K562 (cell line): ENCODE measurements around the gene BCAR1. TPM values are rescaled to one million over a fixed set of nuclear protein-coding genes. Genes with fewer than 3 reads are reported as not detected.

ENCODE experiments used
- ATAC-seq: fragments of 200-7000 bp; cut with Tn5 transposase; 3 replicates; pipeline ENCODE4 v1.9.1; 2020; ENCODE audit warnings: moderate library complexity
- BruUV-seq: library from RNA; stranded (reverse); fragments of 400-500 nt; replicated peaks from 2 replicates; lab custom pipeline; 2021; lab: Mats Ljungman, UMichigan
- CTCF ChIA-PET: fragments of 300-600 bp; formaldehyde crosslinking; extraction: SDS; loops from one replicate; lab custom pipeline; 2021; ENCODE audit warnings: low intra/inter-chr PET ratio; lab: Yijun Ruan, JAX
- POLR2A ChIA-PET: fragments of 300-600, 350-650 bp; sonication (Branson Sonifier 250); formaldehyde crosslinking; extraction: SDS; loops from one replicate; lab custom pipeline; 2021; ENCODE audit warnings: antibody characterized with exemption, inconsistent platforms; lab: Yijun Ruan, JAX
- DNase-seq, 4 experiments: peaks; one replicate each; pipeline versions ENCODE4 v3.0.0 to v3.0.0-alpha.2; 2011 to 2018; ENCODE audit warnings: low spot score in 3 of 4, mixed read lengths in 3 of 4; ENCODE audit errors: extremely low read depth in 1 of 4
- FAIRE-seq: peaks from 2 replicates; lab custom pipeline; 2011; peaks lifted over from hg19 to GRCh38; lab: Jason Lieb, UNC
- H2AFZ ChIP-seq: 2 replicates; pipeline ENCODE4 v1.6.0; 2011; ENCODE audit warnings: low read depth, low read length, control low read depth, inconsistent platforms
- H3K27ac ChIP-seq: fragments of 200-600 bp; 3 replicates; pipeline ENCODE4 v1.8.0; 2011; ENCODE audit warnings: low read depth, mild to moderate bottlenecking, control low read depth, inconsistent platforms, low read length, moderate library complexity, mixed read lengths; ENCODE audit errors: extremely low read depth
- H3K27me3 ChIP-seq, 2 experiments: fragments of 300-600 bp in 1 of 2; 2 replicates in 1 of 2; 3 replicates in 1 of 2; pipeline versions ENCODE4 v1.6.0 to v1.8.0; 2011; ENCODE audit warnings: inconsistent platforms in 2 of 2, low read length in 2 of 2, mild to moderate bottlenecking in 1 of 2, mixed read lengths in 1 of 2, moderate library complexity in 1 of 2; ENCODE audit not compliant: control insufficient read depth in 2 of 2, insufficient read depth in 2 of 2
- H3K36me3 ChIP-seq: fragments of 300-600 bp; 3 replicates; pipeline ENCODE4 v1.8.0; 2011; ENCODE audit warnings: mild to moderate bottlenecking, low read length, inconsistent platforms; ENCODE audit not compliant: control insufficient read depth, insufficient read depth
- H3K4me1 ChIP-seq, 2 experiments: fragments of 200-600 bp in 1 of 2; replicated peaks in 1 of 2; 2 replicates in 1 of 2; 3 replicates in 1 of 2; pipeline versions ENCODE4 v1.5.1 to v1.8.0; 2011; ENCODE audit warnings: inconsistent platforms in 2 of 2, low read length in 2 of 2, mild to moderate bottlenecking in 1 of 2, mixed read lengths in 1 of 2, moderate library complexity in 1 of 2; ENCODE audit not compliant: control insufficient read depth in 2 of 2, insufficient read depth in 2 of 2
- H3K4me2 ChIP-seq: 2 replicates; pipeline ENCODE4 v1.6.1; 2011; ENCODE audit warnings: low read length, control low read depth, inconsistent platforms, mixed read lengths; ENCODE audit not compliant: insufficient read depth
- H3K4me3 ChIP-seq: fragments of 200-600 bp; sonication (generic), shearing (Covaris generic); 2 replicates; pipeline ENCODE4 v1.5.1; 2016; ENCODE audit warnings: control low read depth, inconsistent platforms
- H3K79me2 ChIP-seq: fragments of 200-600 bp; 3 replicates; pipeline ENCODE4 v1.8.0; 2011; ENCODE audit warnings: low read length, inconsistent platforms; ENCODE audit not compliant: control insufficient read depth, insufficient read depth
- H3K9ac ChIP-seq, 2 experiments: 2 replicates each; pipeline versions ENCODE4 v1.6.0 to v1.6.1; 2011; ENCODE audit warnings: low read depth in 2 of 2, low read length in 2 of 2, control low read depth in 1 of 2, inconsistent platforms in 1 of 2, mild to moderate bottlenecking in 1 of 2, mixed read lengths in 1 of 2; ENCODE audit not compliant: insufficient read depth in 1 of 2
- H3K9me1 ChIP-seq: one replicate; pipeline ENCODE4 v1.6.0; 2011; ENCODE audit warnings: inconsistent platforms, mild to moderate bottlenecking, low read length, moderate library complexity; ENCODE audit not compliant: control insufficient read depth, insufficient read depth
- H3K9me3 ChIP-seq: replicated peaks from 2 replicates; pipeline ENCODE4 v1.5.1; 2011; ENCODE audit warnings: low read depth, low read length, inconsistent platforms; ENCODE audit not compliant: control insufficient read depth, insufficient read depth
- H4K20me1 ChIP-seq: replicated peaks from 2 replicates; pipeline ENCODE4 v1.6.1; 2011; ENCODE audit warnings: low read length, inconsistent platforms, mixed read lengths; ENCODE audit not compliant: control insufficient read depth, insufficient read depth
- CBX8 ChIP-seq: fragments of 200-600 bp; sonication (generic); IDR thresholded peaks from 2 replicates; pipeline ENCODE4 v1.6.1; 2012; ENCODE audit warnings: borderline replicate concordance, mixed run types, low read depth, mild to moderate bottlenecking, moderate library complexity, mixed read lengths, low read length, control low read depth, inconsistent platforms; ENCODE audit not compliant: poor library complexity, severe bottlenecking; ENCODE audit errors: extremely low read depth
- CTBP1 ChIP-seq: fragments of 450-650 bp; IDR thresholded peaks from 2 replicates; pipeline ENCODE4 v1.6.1; 2016; ENCODE audit warnings: borderline replicate concordance
- ELF2 ChIP-seq: fragments of 250-450 bp; sonication (Bioruptor Pico); IDR thresholded peaks from 2 replicates; pipeline ENCODE4 v1.5.0; 2021; ENCODE audit warnings: mild to moderate bottlenecking
- GABPB2 ChIP-seq: fragments of 250-450 bp; sonication (Bioruptor Pico); conservative IDR thresholded peaks from 2 replicates; pipeline ENCODE4 v1.5.1; 2021; ENCODE audit warnings: mild to moderate bottlenecking
- MYC ChIP-seq, 2 experiments: fragments of 250-450 bp in 1 of 2; sonication (Bioruptor Pico) in 1 of 2; IDR thresholded peaks; 2 replicates each; pipeline versions ENCODE4 v1.5.1 to v1.6.1; 2012 to 2021; ENCODE audit warnings: low read depth in 2 of 2, borderline replicate concordance in 1 of 2, improper control_type of control experiment in 1 of 2, low read length in 1 of 2, mild to moderate bottlenecking in 1 of 2, moderate library complexity in 1 of 2
- NFE2 ChIP-seq: IDR thresholded peaks from 2 replicates; pipeline ENCODE4 v1.6.1; 2014; ENCODE audit warnings: antibody characterized with exemption, low read depth
- PPARD ChIP-seq: fragments of 250-450 bp; sonication (Bioruptor Pico); IDR thresholded peaks from 2 replicates; pipeline ENCODE4 v1.8.0; 2022; ENCODE audit warnings: inconsistent platforms, mild to moderate bottlenecking, moderate library complexity
- SRSF9 ChIP-seq: fragments of 200-400 bp; formaldehyde crosslinking; IDR thresholded peaks from 2 replicates; pipeline ENCODE4 v1.6.1; 2017; ENCODE audit warnings: low read depth, low read length, borderline replicate concordance
- ZNF507 ChIP-seq: conservative IDR thresholded peaks from 2 replicates; pipeline ENCODE4 v1.6.1; 2017; ENCODE audit warnings: missing genetic modification characterization, missing compliant biosample characterization
- ZNF668 ChIP-seq: fragments of 250-450 bp; sonication (Bioruptor Pico); IDR thresholded peaks from 2 replicates; pipeline ENCODE4 v1.8.0; 2022; ENCODE audit warnings: mild to moderate bottlenecking, inconsistent platforms
- WGBS: fragments of 100-300 bp; shearing (Covaris generic); methylation state at CpG from one replicate; pipeline ENCODE4 v1.1.6; 2016; ENCODE audit warnings: low coverage, mixed read lengths; ENCODE audit not compliant: insufficient coverage; ENCODE audit errors: missing lambda C conversion rate; 5-methylcytosine and 5-hydroxymethylcytosine counted together
- in situ Hi-C: fragments of 300-500 bp; cut with MboI; formaldehyde crosslinking; loops from 4 replicates; pipeline ENCODE4 v1.15.0; 2018; ENCODE audit warnings: inconsistent platforms, mixed read lengths
- intact Hi-C: fragments of 100-400 bp; cut with micrococcal nuclease; formaldehyde crosslinking; loops from 2 replicates; pipeline ENCODE4 v1.14.2; 2022
- polyA plus RNA-seq, 8 experiments: library from polyadenylated mRNA; depleted of rRNA in 4 of 8; stranded (reverse) in 5 of 8; unstranded in 3 of 8; fragments of >200 nt; fragmentation: Nextera tagmentation in 2 of 8; fragmentation: Illumina TruSeq in 1 of 8; extraction: Ambion mirVana in 2 of 8; extraction: Trizol in 1 of 8; gene quantifications; 2 replicates each; pipeline versions ENCODE4 v1.2.1 to v1.2.3, GENCODE V29; 2011 to 2014; ENCODE audit warnings: inconsistent platforms in 1 of 8, missing spikeins in 1 of 8
- total RNA-seq, 7 experiments: library from RNA; depleted of rRNA in 6 of 7; stranded (reverse); fragments of >200 nt in 6 of 7; fragmentation: Illumina TruSeq in 2 of 7; extraction: Trizol in 2 of 7; gene quantifications; 2 replicates each; pipeline versions ENCODE4 v1.2.1 to v1.2.3, GENCODE V29; 2011 to 2021; ENCODE audit warnings: low replicate concordance in 1 of 7
- TF ChIP-seq, protein P1 (sequence below): fragments of 450-650 bp; IDR thresholded peaks from 2 replicates; pipeline ENCODE4 v1.6.1; 2017; ENCODE audit warnings: mild to moderate bottlenecking, moderate library complexity
- TF ChIP-seq, protein P2 (sequence below): sonication (generic); formaldehyde crosslinking; IDR thresholded peaks from 2 replicates; pipeline ENCODE4 v1.8.1; 2022; ENCODE audit warnings: missing genetic modification reagents

The BCAR1 gene
- total and polyA plus RNA-seq, 9 of the 15 experiments (the other 6 are each of a cell fraction or from before 2014, with no cell fraction given) = 0.10 to 26.3 (median 3.6) TPM

DNA sequence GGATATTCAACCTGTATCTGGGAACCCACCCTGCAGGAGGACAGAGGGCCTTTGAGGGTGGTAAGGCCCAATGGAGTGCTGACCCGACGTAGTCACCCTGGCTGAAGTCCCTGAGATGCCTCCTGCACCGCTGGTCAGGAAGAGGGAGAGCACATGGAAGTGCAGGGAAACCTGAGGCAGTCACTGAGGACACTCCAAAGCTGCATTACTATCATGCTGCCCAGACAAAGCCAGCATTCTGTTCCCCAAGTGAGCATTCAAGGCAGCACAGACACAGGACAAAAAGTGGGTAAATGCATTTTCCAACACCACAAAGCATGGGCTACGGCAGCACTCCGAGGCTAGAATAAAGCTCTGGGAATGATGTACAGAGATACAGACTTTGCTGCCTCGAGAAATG, 46.8 kb upstream of the BCAR1 start:
- Histone ChIP-seq H3K4me3 (no peak overlapping the region), H3K27ac (no peak overlapping the region), H4K20me1 (no peaks in the 10 kb centered on the region), H3K9me1 (no peaks in the 10 kb centered on the region), H3K79me2 (no peaks in the 10 kb centered on the region), H3K27me3 (no peaks in the 10 kb centered on the region), H3K9ac (no peak overlapping the region), H3K4me1 (no peaks in the 10 kb centered on the region), H3K4me2 (no peak overlapping the region), H2AFZ (no peak overlapping the region), H3K36me3 (peaks cover 56% of the 10 kb centered on the region; the same call in 2 of the 3 replicates), H3K9me3 (no peaks in the 10 kb centered on the region)
- ATAC-seq (no peak), DNase-seq (no peak), FAIRE-seq (no peak)
- ChIA-PET CTCF (no interaction called here), POLR2A (interaction anchor here (1.0 kb wide), 1 partner anchor 16 kb away, joined by 3 read pairs; no protein-coding TSS in a partner anchor)
- WGBS = 80% methylated on average over 6 of the region's 6 CpGs
- intact Hi-C loops (no loop called here), in situ Hi-C loops (no loop called here)
- BruUV-seq = no TSS peak
- TF ChIP-seq ELF2 (CRISPR knock-in tag) (no peak), ZNF668 (CRISPR knock-in tag) (no peak)

DNA sequence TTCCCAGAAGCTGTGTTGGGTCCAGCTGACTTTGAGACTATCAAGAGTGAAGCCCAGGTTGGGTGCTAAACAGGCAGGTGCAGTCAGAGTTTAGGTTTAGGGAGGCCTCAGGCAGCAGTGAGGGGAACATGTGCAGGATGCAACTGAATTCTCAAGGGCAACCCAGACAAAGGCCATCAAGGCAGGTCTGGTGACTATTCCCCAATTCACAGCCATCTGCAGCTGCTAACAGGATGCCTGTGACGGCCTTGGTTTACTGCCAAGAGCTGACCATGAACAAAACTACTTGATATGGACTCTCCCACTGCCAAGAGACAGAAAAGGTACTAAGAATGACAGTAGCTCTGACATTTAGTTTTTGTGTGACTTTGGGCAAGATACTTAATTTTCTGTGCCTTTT, 45.2 kb upstream of the BCAR1 start:
- Histone ChIP-seq H3K27ac (no peak overlapping the region), H3K9me3 (no peaks in the 10 kb centered on the region), H3K4me3 (no peak overlapping the region), H4K20me1 (no peaks in the 10 kb centered on the region), H2AFZ (no peak overlapping the region), H3K9me1 (no peaks in the 10 kb centered on the region), H3K27me3 (no peaks in the 10 kb centered on the region), H3K79me2 (no peaks in the 10 kb centered on the region), H3K4me1 (no peaks in the 10 kb centered on the region), H3K36me3 (peaks cover 61% of the 10 kb centered on the region; the same call in 2 of the 3 replicates), H3K9ac (no peak overlapping the region), H3K4me2 (no peak overlapping the region)
- DNase-seq (no peak), ATAC-seq (no peak), FAIRE-seq (no peak)
- 81% methylated on average over 1 of the region's 1 CpG for WGBS
- ChIA-PET POLR2A (no interaction called here), CTCF (no interaction called here)
- in situ Hi-C loops = no loop called here
- no TSS peak for BruUV-seq
- intact Hi-C loops = no loop called here
- TF ChIP-seq MYC (IDR thresholded peaks at IDR 0.05; ENCODE audit: low read depth, low read length) = no peak
- TF ChIP-seq MYC (CRISPR knock-in tag; IDR thresholded peaks at IDR 0.05; ENCODE audit: borderline replicate concordance, low read depth) = no peak
- TF ChIP-seq PPARD (CRISPR knock-in tag) = no peak
- no peak for TF ChIP-seq CBX8
- TF ChIP-seq ZNF507 = no peak
- no peak for TF ChIP-seq CTBP1
- TF ChIP-seq GABPB2 (CRISPR knock-in tag) = no peak
- TF ChIP-seq, protein P1, sequence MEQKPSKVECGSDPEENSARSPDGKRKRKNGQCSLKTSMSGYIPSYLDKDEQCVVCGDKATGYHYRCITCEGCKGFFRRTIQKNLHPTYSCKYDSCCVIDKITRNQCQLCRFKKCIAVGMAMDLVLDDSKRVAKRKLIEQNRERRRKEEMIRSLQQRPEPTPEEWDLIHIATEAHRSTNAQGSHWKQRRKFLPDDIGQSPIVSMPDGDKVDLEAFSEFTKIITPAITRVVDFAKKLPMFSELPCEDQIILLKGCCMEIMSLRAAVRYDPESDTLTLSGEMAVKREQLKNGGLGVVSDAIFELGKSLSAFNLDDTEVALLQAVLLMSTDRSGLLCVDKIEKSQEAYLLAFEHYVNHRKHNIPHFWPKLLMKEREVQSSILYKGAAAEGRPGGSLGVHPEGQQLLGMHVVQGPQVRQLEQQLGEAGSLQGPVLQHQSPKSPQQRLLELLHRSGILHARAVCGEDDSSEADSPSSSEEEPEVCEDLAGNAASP = no peak
- TF ChIP-seq SRSF9 = no peak
- TF ChIP-seq NFE2 = no peak
- TF ChIP-seq, protein P2, sequence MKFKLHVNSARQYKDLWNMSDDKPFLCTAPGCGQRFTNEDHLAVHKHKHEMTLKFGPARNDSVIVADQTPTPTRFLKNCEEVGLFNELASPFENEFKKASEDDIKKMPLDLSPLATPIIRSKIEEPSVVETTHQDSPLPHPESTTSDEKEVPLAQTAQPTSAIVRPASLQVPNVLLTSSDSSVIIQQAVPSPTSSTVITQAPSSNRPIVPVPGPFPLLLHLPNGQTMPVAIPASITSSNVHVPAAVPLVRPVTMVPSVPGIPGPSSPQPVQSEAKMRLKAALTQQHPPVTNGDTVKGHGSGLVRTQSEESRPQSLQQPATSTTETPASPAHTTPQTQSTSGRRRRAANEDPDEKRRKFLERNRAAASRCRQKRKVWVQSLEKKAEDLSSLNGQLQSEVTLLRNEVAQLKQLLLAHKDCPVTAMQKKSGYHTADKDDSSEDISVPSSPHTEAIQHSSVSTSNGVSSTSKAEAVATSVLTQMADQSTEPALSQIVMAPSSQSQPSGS (CRISPR knock-in tag) = no peak
